ENCODE measurements around the gene CTNNA2.

DNA sequence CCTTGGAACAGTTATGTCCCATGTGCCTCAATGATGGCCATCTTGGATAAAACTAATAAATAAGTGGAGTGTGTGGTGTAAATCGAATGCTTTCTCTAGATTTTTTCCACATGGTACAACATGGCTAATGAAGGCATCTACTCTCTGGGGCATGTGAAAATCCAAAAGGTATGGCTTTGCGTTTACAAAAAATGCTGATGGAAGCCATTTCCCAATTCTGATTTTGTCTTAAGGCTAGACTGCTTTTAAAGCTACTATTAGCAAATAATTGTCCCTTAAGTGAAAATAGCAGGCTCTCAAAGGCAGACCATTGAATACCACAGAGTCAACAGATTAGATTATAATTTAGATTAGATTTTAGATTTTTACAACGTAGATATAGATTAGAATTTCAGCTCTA is 608.0 kb downstream of the CTNNA2 start:
- TF ChIP-seq ZNF766 (CRISPR knock-in tag; conservative IDR thresholded peaks at IDR 0.05) (no peak), ZZZ3 (IDR thresholded peaks at IDR 0.05) (no peak)
- TF ChIP-seq, protein P1, sequence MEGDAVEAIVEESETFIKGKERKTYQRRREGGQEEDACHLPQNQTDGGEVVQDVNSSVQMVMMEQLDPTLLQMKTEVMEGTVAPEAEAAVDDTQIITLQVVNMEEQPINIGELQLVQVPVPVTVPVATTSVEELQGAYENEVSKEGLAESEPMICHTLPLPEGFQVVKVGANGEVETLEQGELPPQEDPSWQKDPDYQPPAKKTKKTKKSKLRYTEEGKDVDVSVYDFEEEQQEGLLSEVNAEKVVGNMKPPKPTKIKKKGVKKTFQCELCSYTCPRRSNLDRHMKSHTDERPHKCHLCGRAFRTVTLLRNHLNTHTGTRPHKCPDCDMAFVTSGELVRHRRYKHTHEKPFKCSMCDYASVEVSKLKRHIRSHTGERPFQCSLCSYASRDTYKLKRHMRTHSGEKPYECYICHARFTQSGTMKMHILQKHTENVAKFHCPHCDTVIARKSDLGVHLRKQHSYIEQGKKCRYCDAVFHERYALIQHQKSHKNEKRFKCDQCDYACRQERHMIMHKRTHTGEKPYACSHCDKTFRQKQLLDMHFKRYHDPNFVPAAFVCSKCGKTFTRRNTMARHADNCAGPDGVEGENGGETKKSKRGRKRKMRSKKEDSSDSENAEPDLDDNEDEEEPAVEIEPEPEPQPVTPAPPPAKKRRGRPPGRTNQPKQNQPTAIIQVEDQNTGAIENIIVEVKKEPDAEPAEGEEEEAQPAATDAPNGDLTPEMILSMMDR (IDR thresholded peaks at IDR 0.05 in 2 of 3, conservative IDR thresholded peaks at IDR 0.05 in 1 of 3; ENCODE audit: insufficient read depth in 2 of 3, low read depth in 1 of 3, low read length in 3 of 3), result no peak

Measured in K562 (cell line).